HepG2 (cell line): Measurements from ENCODE around the gene ADPRHL1. TPM values are rescaled to one million over a fixed set of nuclear protein-coding genes. Genes with fewer than 3 reads are reported as not detected.

Experiments used
- FLYWCH1 ChIP-seq: sonication (generic); formaldehyde crosslinking; IDR thresholded peaks from 2 replicates; pipeline ENCODE4 v1.8.1; 2023; ENCODE audit warnings: mild to moderate bottlenecking, missing genetic modification reagents
- HMGXB4 ChIP-seq, 2 experiments: sonication (generic) in 1 of 2; formaldehyde crosslinking in 1 of 2; IDR thresholded peaks; 2 replicates each; pipeline versions ENCODE4 v1.4.0 to v1.6.1; 2018 to 2020; ENCODE audit warnings: missing genetic modification reagents in 2 of 2, borderline replicate concordance in 1 of 2, low read depth in 1 of 2, mild to moderate bottlenecking in 1 of 2, missing biosample characterization in 1 of 2
- KDM5B ChIP-seq: sonication (generic); formaldehyde crosslinking; IDR thresholded peaks from 2 replicates; pipeline ENCODE4 v1.4.0; 2020; ENCODE audit warnings: missing genetic modification reagents, mild to moderate bottlenecking, borderline replicate concordance
- KMT2B ChIP-seq: IDR thresholded peaks from 2 replicates; pipeline ENCODE4 v1.6.1; 2016; ENCODE audit warnings: missing genetic modification reagents, missing compliant biosample characterization
- MBD4 ChIP-seq: IDR thresholded peaks from 2 replicates; pipeline ENCODE4 v1.6.1; 2012; ENCODE audit warnings: low read length, inconsistent platforms, borderline replicate concordance
- MIER2 ChIP-seq: IDR thresholded peaks from 2 replicates; pipeline ENCODE4 v1.6.1; 2016; ENCODE audit warnings: missing biosample characterization, missing genetic modification reagents
- TFDP2 ChIP-seq: sonication (generic); formaldehyde crosslinking; IDR thresholded peaks from 2 replicates; pipeline ENCODE4 v1.4.0; 2020; ENCODE audit warnings: missing genetic modification reagents
- ZNF33A ChIP-seq: sonication (generic); formaldehyde crosslinking; IDR thresholded peaks from 2 replicates; pipeline ENCODE4 v1.5.1; 2020; ENCODE audit warnings: missing genetic modification reagents, mild to moderate bottlenecking, moderate library complexity, borderline replicate concordance
- ZUFSP ChIP-seq: sonication (generic); formaldehyde crosslinking; IDR thresholded peaks from 2 replicates; pipeline ENCODE4 v1.9.0; 2021; ENCODE audit warnings: missing genetic modification reagents, mild to moderate bottlenecking, borderline replicate concordance
- polyA plus RNA-seq, 8 experiments: library from polyadenylated mRNA; depleted of rRNA in 3 of 8; stranded (reverse) in 7 of 8; unstranded in 1 of 8; fragments of >200 nt; fragmentation: Illumina TruSeq in 4 of 8; extraction: Trizol in 4 of 8; gene quantifications; 2 replicates each; pipeline versions ENCODE4 v1.2.1 to v1.2.3, GENCODE V29; 2011 to 2016; ENCODE audit warnings: low read depth in 4 of 8, missing spikeins in 1 of 8, mixed read lengths in 1 of 8; ENCODE audit not compliant: insufficient read depth in 1 of 8
- total RNA-seq, 5 experiments: library from RNA; depleted of rRNA; stranded (reverse); fragments of >200 nt; fragmentation: Illumina TruSeq; extraction: Trizol; gene quantifications; 2 replicates each; pipeline ENCODE4 v1.2.3, GENCODE V29; 2016; ENCODE audit warnings: low read depth in 1 of 5

The ADPRHL1 gene
- total and polyA plus RNA-seq, 2 of the 13 experiments (the other 11 are each of a cell fraction or from before 2014, with no cell fraction given): 0.34 to 0.40 TPM

GRCh38 chr13:113490496-113491417 lies 37.5 kb upstream of the ADPRHL1 start, which contains the start of gene DCUN1D2 (continued):
- TF ChIP-seq TFDP2 (CRISPR knock-in tag) (peak; percentile 47; the same call in 1 of the 2 replicates), FLYWCH1 (CRISPR knock-in tag) (no peak), MIER2 (CRISPR knock-in tag) (no peak), KMT2B (CRISPR knock-in tag) (peak; percentile 26), ZNF33A (no peak), KDM5B (CRISPR knock-in tag) (peak; percentile 61; the same call in 1 of the 2 replicates), ZUFSP (CRISPR knock-in tag) (no peak), HMGXB4 (CRISPR knock-in tag; IDR thresholded peaks at IDR 0.05; ENCODE audit: borderline replicate concordance in 1 of 2, low read depth in 1 of 2) (peak in 1 of 2 experiments; percentile 72; a peak in 3 of 4 replicates), MBD4 (no peak)
- TF ChIP-seq, all 625 proteins: peak for 177
